HG03108 (cell line): ENCODE data around the gene CYP2R1.
A peak's percentile ranks its signal among the peaks of the same experiment; 100 is the strongest.
"Not testable (repeated sequence)": the region's sequence is repeated elsewhere in the genome, so short reads cannot be mapped to it uniquely, and the experiment has no call there.

Source experiments
- ATAC-seq: cut with Tn5 transposase; IDR thresholded peaks from one replicate; pipeline ENCODE4 v1.9.1; 2021; ENCODE audit warnings: moderate library complexity; ENCODE audit not compliant: unreplicated experiment

CYP2R1 gene

GRCh38 chr11:14894657-14895598 is 2.9 kb upstream of the CYP2R1 start:
- ATAC-seq: no peak

- no peak for ATAC-seq
Observed at GRCh38 chr11:14892577-14892976, 546 bp upstream of the CYP2R1 start.

GRCh38 chr11:14891143-14892035 is 642 bp downstream of the CYP2R1 start:
- peak; percentile 39 for ATAC-seq

GRCh38 chr11:14886513-14886912 is 5.5 kb downstream of the CYP2R1 start:
- no peak for ATAC-seq

GRCh38 chr11:14884667-14885273 is 7.3 kb downstream of the CYP2R1 start:
- no peak for ATAC-seq

GRCh38 chr11:14883683-14884082 is 8.3 kb downstream of the CYP2R1 start:
- ATAC-seq: not testable (repeated sequence)

GRCh38 chr11:14882196-14882595 is 9.8 kb downstream of the CYP2R1 start:
- no peak for ATAC-seq

- no peak for ATAC-seq
Observed at GRCh38 chr11:14881576-14882193, 10.3 kb downstream of the CYP2R1 start.

- no peak for ATAC-seq
Observed at GRCh38 chr11:14875163-14875562, 16.9 kb downstream of the CYP2R1 start.

- ATAC-seq: no peak
Observed at GRCh38 chr11:14873632-14874031, 18.4 kb downstream of the CYP2R1 start.

GRCh38 chr11:14872032-14872431 is 20.0 kb downstream of the CYP2R1 start:
- ATAC-seq: no peak

- ATAC-seq: not testable (repeated sequence)
Observed at GRCh38 chr11:14863775-14864174, 28.3 kb downstream of the CYP2R1 start.

GRCh38 chr11:14861680-14862079 is 30.4 kb downstream of the CYP2R1 start:
- no peak for ATAC-seq

GRCh38 chr11:14860511-14860910 is 31.5 kb downstream of the CYP2R1 start:
- ATAC-seq: no peak

GRCh38 chr11:14858404-14858803 is 33.6 kb downstream of the CYP2R1 start:
- ATAC-seq: no peak

GRCh38 chr11:14857621-14858020 is 34.4 kb downstream of the CYP2R1 start:
- no peak for ATAC-seq

- ATAC-seq: no peak
Observed at GRCh38 chr11:14855890-14856289, 36.1 kb downstream of the CYP2R1 start.

- ATAC-seq: no peak
Observed at GRCh38 chr11:14854057-14854456, 38.0 kb downstream of the CYP2R1 start.

- ATAC-seq: no peak
Observed at GRCh38 chr11:14852571-14853177, 39.4 kb downstream of the CYP2R1 start.

GRCh38 chr11:14842002-14842401 is 50.0 kb downstream of the CYP2R1 start:
- no peak for ATAC-seq
